H1 (cell line): Measurements from ENCODE around the gene KRT34. TPM values are rescaled to one million over a fixed set of nuclear protein-coding genes. Genes with fewer than 3 reads are reported as not detected.

Experiments
- CTCF ChIA-PET: fragments of 300-600 bp; sonication (Branson Sonifier 250); formaldehyde crosslinking; loops from one replicate; lab custom pipeline; 2021; ENCODE audit not compliant: partially characterized antibody; lab: Charles Lee
- POLR2A ChIA-PET: fragments of 300-600 bp; sonication (Branson Sonifier 250); formaldehyde crosslinking; loops from one replicate; lab custom pipeline; 2021; ENCODE audit warnings: inconsistent platforms; ENCODE audit not compliant: partially characterized antibody; lab: Charles Lee
- DNase-seq, 2 experiments: peaks; one replicate each; pipeline versions ENCODE4 v3.0.0 to v3.0.0-alpha.2; 2010 to 2022; ENCODE audit warnings: low spot score in 2 of 2, low read depth in 1 of 2, mixed read lengths in 1 of 2
- FAIRE-seq: peaks from 2 replicates; lab custom pipeline; 2011; peaks lifted over from hg19 to GRCh38; lab: Jason Lieb, UNC
- H2AFZ ChIP-seq: 2 replicates; pipeline ENCODE4 v1.8.1; 2012; ENCODE audit warnings: low read length, inconsistent platforms
- H2AK5ac ChIP-seq: 2 replicates; pipeline ENCODE4 v1.6.1; 2013; ENCODE audit warnings: low read depth, low read length
- H2BK120ac ChIP-seq: replicated peaks from 2 replicates; pipeline ENCODE3; 2013; ENCODE audit warnings: low read depth, low read length, inconsistent platforms
- H2BK12ac ChIP-seq: 2 replicates; pipeline ENCODE4 v1.6.1; 2013; ENCODE audit warnings: low read depth, low read length
- H2BK15ac ChIP-seq: 2 replicates; pipeline ENCODE4 v1.6.1; 2013; ENCODE audit warnings: low read length
- H2BK20ac ChIP-seq: 2 replicates; pipeline ENCODE4 v1.6.1; 2013; ENCODE audit warnings: low read length
- H2BK5ac ChIP-seq: 2 replicates; pipeline ENCODE4 v1.6.1; 2013; ENCODE audit warnings: low read depth, low read length
- H3K14ac ChIP-seq: 2 replicates; pipeline ENCODE4 v1.6.1; 2013; ENCODE audit warnings: inconsistent platforms; ENCODE audit not compliant: insufficient read length
- H3K18ac ChIP-seq: 2 replicates; pipeline ENCODE4 v1.6.1; 2013; ENCODE audit warnings: low read length; ENCODE audit errors: extremely low read depth
- H3K23ac ChIP-seq: 2 replicates; pipeline ENCODE4 v1.6.1; 2013; ENCODE audit warnings: inconsistent platforms; ENCODE audit not compliant: insufficient read length
- H3K23me2 ChIP-seq: 2 replicates; pipeline ENCODE4 v1.6.1; 2013; ENCODE audit warnings: low read depth, low read length
- H3K27ac ChIP-seq: 2 replicates; pipeline ENCODE4 v1.6.1; 2011; ENCODE audit warnings: low read depth, low read length, inconsistent platforms
- H3K27me3 ChIP-seq, 4 experiments: replicated peaks in 1 of 4; 1 replicate in 1 of 4; 2 replicates in 3 of 4; pipeline versions ENCODE4 v1.6.1 to v1.8.1; 2011 to 2013; ENCODE audit warnings: low read length in 3 of 4, mild to moderate bottlenecking in 3 of 4, inconsistent platforms in 2 of 4, mixed read lengths in 2 of 4, moderate library complexity in 1 of 4; ENCODE audit not compliant: control insufficient read depth in 3 of 4, insufficient read depth in 3 of 4; ENCODE audit errors: extremely low read depth in 1 of 4
- H3K36me3 ChIP-seq, 4 experiments: 2 replicates each; pipeline versions ENCODE4 v1.6.1 to v1.8.1; 2011 to 2013; ENCODE audit warnings: mild to moderate bottlenecking in 4 of 4, low read length in 3 of 4, moderate library complexity in 2 of 4, control low read depth in 1 of 4, inconsistent platforms in 1 of 4; ENCODE audit not compliant: insufficient read depth in 4 of 4, control insufficient read depth in 2 of 4
- H3K4ac ChIP-seq: replicated peaks from 2 replicates; pipeline ENCODE3; 2013; ENCODE audit warnings: low read length, low read depth, mixed read lengths, inconsistent platforms; ENCODE audit not compliant: insufficient read length
- H3K4me1 ChIP-seq, 4 experiments: replicated peaks in 1 of 4; 1 replicate in 1 of 4; 2 replicates in 3 of 4; pipeline versions ENCODE4 v1.6.1 to v1.8.1; 2011 to 2013; ENCODE audit warnings: low read length in 3 of 4, inconsistent platforms in 2 of 4, mixed read lengths in 1 of 4; ENCODE audit not compliant: insufficient read depth in 4 of 4, control insufficient read depth in 3 of 4
- H3K4me2 ChIP-seq, 2 experiments: 2 replicates each; pipeline versions ENCODE4 v1.6.1 to v1.8.1; 2011 to 2013; ENCODE audit warnings: low read depth in 2 of 2, low read length in 2 of 2, control low read depth in 1 of 2, inconsistent platforms in 1 of 2, mild to moderate bottlenecking in 1 of 2; ENCODE audit not compliant: insufficient read depth in 1 of 2
- H3K4me3 ChIP-seq, 4 experiments: fragments of 200-600, 300-600 bp in 1 of 4; sonication (generic), shearing (Covaris generic), sonication (Bioruptor Twin) in 1 of 4; 2 replicates each; pipeline versions ENCODE4 v1.5.1 to v1.8.1; 2011 to 2016; ENCODE audit warnings: low read length in 4 of 4, low read depth in 3 of 4, control low read depth in 2 of 4, inconsistent platforms in 2 of 4, mild to moderate bottlenecking in 2 of 4, mixed read lengths in 1 of 4, moderate library complexity in 1 of 4; ENCODE audit not compliant: insufficient read depth in 2 of 4; ENCODE audit errors: extremely low read depth in 1 of 4
- H3K56ac ChIP-seq: replicated peaks from 2 replicates; pipeline ENCODE3; 2013; ENCODE audit warnings: low read depth, mild to moderate bottlenecking, mixed read lengths, low read length, inconsistent platforms; ENCODE audit not compliant: insufficient read length
- H3K79me1 ChIP-seq: 2 replicates; pipeline ENCODE4 v1.6.1; 2013; ENCODE audit warnings: low read depth, low read length, control low read depth
- H3K79me2 ChIP-seq, 2 experiments: 2 replicates each; pipeline versions ENCODE4 v1.6.1 to v1.8.1; 2012 to 2013; ENCODE audit warnings: low read length in 2 of 2, mild to moderate bottlenecking in 2 of 2, inconsistent platforms in 1 of 2; ENCODE audit not compliant: insufficient read depth in 2 of 2, control insufficient read depth in 1 of 2
- H3K9ac ChIP-seq, 4 experiments: replicated peaks in 1 of 4; 1 replicate in 1 of 4; 2 replicates in 3 of 4; pipeline versions ENCODE4 v1.6.1 to v1.8.1; 2011 to 2013; ENCODE audit warnings: low read depth in 3 of 4, low read length in 3 of 4, control low read depth in 2 of 4, mild to moderate bottlenecking in 2 of 4, moderate library complexity in 2 of 4, inconsistent platforms in 1 of 4; ENCODE audit errors: extremely low read depth in 1 of 4
- H3K9me3 ChIP-seq, 2 experiments: 2 replicates each; pipeline versions ENCODE4 v1.6.1 to v1.8.1; 2012 to 2013; ENCODE audit warnings: mild to moderate bottlenecking in 2 of 2, moderate library complexity in 2 of 2, control low read depth in 1 of 2, inconsistent platforms in 1 of 2, low read depth in 1 of 2, low read length in 1 of 2, mixed read lengths in 1 of 2; ENCODE audit not compliant: insufficient read depth in 2 of 2
- H4K20me1 ChIP-seq, 2 experiments: replicated peaks in 1 of 2; 2 replicates each; pipeline versions ENCODE3 to v1.8.1; 2011 to 2013; ENCODE audit warnings: inconsistent platforms in 2 of 2, low read length in 2 of 2, mild to moderate bottlenecking in 1 of 2; ENCODE audit not compliant: insufficient read depth in 2 of 2, control insufficient read depth in 1 of 2
- H4K5ac ChIP-seq: 2 replicates; pipeline ENCODE4 v1.6.1; 2013; ENCODE audit warnings: low read length, low read depth, mixed read lengths, inconsistent platforms; ENCODE audit not compliant: insufficient read length
- H4K8ac ChIP-seq: 2 replicates; pipeline ENCODE4 v1.8.0; 2013; ENCODE audit warnings: mild to moderate bottlenecking, moderate library complexity, low read length, inconsistent platforms; ENCODE audit not compliant: insufficient read depth; ENCODE audit errors: extremely low read depth
- H4K91ac ChIP-seq: replicated peaks from 2 replicates; pipeline ENCODE3; 2013; ENCODE audit warnings: low read length, mixed read lengths, inconsistent platforms; ENCODE audit not compliant: insufficient read length
- ASH2L ChIP-seq: fragments of 200-600, 300-600 bp; sonication (generic); IDR thresholded peaks from one replicate; pipeline ENCODE4 v1.7.1; 2017; ENCODE audit warnings: low read length
- CTBP2 ChIP-seq: IDR thresholded peaks from 2 replicates; pipeline ENCODE4 v1.7.0; 2011; ENCODE audit warnings: borderline replicate concordance, mild to moderate bottlenecking, moderate library complexity, mixed read lengths, low read length; ENCODE audit not compliant: insufficient read depth, insufficient read length
- HDAC6 ChIP-seq: IDR thresholded peaks from one replicate; pipeline ENCODE4 v1.7.1; 2012; ENCODE audit warnings: low read depth, mild to moderate bottlenecking, inconsistent platforms, low read length, moderate library complexity
- RXRA ChIP-seq: IDR thresholded peaks from 2 replicates; pipeline ENCODE4 v1.6.1; 2011; ENCODE audit warnings: low read depth, mild to moderate bottlenecking, low read length, moderate library complexity; ENCODE audit not compliant: insufficient read depth
- SP4 ChIP-seq: IDR thresholded peaks from 2 replicates; pipeline ENCODE4 v1.6.1; 2012; ENCODE audit warnings: low read length, inconsistent platforms
- SUZ12 ChIP-seq: fragments of 200-600 bp; sonication (generic); IDR thresholded peaks from 2 replicates; pipeline ENCODE4 v1.6.1; 2012; ENCODE audit warnings: mild to moderate bottlenecking, inconsistent platforms, low read length, moderate library complexity, mixed read lengths
- polyA plus RNA-seq, 7 experiments: library from polyadenylated mRNA; depleted of rRNA in 3 of 7; stranded (reverse) in 5 of 7; unstranded in 2 of 7; fragments of >200 nt in 5 of 7; fragments of 200-250 nt in 2 of 7; gene quantifications; 1 replicate in 5 of 7; 2 replicates in 1 of 7; 4 replicates in 1 of 7; pipeline versions ENCODE4 v1.2.1 to v1.2.3, GENCODE V29; 2011 to 2013; ENCODE audit warnings: missing spikeins in 2 of 7, mixed read lengths in 2 of 7
- total RNA-seq: library from RNA; stranded (reverse); fragmentation: NEBNext Ultra II Directional; extraction: Animal tissue kit (Norgen Biotek cat#: 25700); gene quantifications from 2 replicates; pipeline ENCODE4 v1.2.1, GENCODE V29; 2021

Gene KRT34
- total and polyA plus RNA-seq, 2 of the 8 experiments (the other 6 are each of a cell fraction or from before 2014, with no cell fraction given) = not detected

GRCh38 chr17:41366070-41366469 lies 16.0 kb downstream of the KRT34 start:
- no peak overlapping the region for H3K18ac ChIP-seq
- H3K23ac ChIP-seq = no peak overlapping the region
- POLR2A ChIA-PET = no interaction called here
- no peak overlapping the region for H4K91ac ChIP-seq
- H2AK5ac ChIP-seq = no peak overlapping the region
- H3K4ac ChIP-seq = no peak overlapping the region
- H3K23me2 ChIP-seq = peaks cover 1% of the 10 kb centered on the region; the same call in 1 of the 2 replicates
- FAIRE-seq = no peak
- H3K9ac ChIP-seq = no peak overlapping the region
- TF ChIP-seq SP4 (no peak), HDAC6 (no peak), CTBP2 (no peak), SUZ12 (no peak), ASH2L (no peak), RXRA (no peak)
- no peak overlapping the region for H2BK5ac ChIP-seq
- DNase-seq = no peak
- no peaks in the 10 kb centered on the region for H4K20me1 ChIP-seq
- no peak overlapping the region for H4K8ac ChIP-seq
- H3K4me2 ChIP-seq = no peak overlapping the region
- no peak overlapping the region for H3K4me3 ChIP-seq
- H3K4me1 ChIP-seq = no peaks in the 10 kb centered on the region
- H2BK12ac ChIP-seq = no peak overlapping the region
- no peak overlapping the region for H4K5ac ChIP-seq
- H2BK20ac ChIP-seq = no peak overlapping the region
- CTCF ChIA-PET = interaction anchor here (0.6 kb wide), 1 partner anchor 42 kb away, joined by 3 read pairs; no protein-coding TSS in a partner anchor
- H3K56ac ChIP-seq = no peak overlapping the region
- no peak overlapping the region for H2BK15ac ChIP-seq
- H3K27me3 ChIP-seq = no peaks in the 10 kb centered on the region
- H3K79me2 ChIP-seq = no peaks in the 10 kb centered on the region
- H3K9me3 ChIP-seq = peaks cover 0 to 2% of the 10 kb centered on the region in 2 experiments; a peak in 1 of 4 replicates
- no peaks in the 10 kb centered on the region for H3K79me1 ChIP-seq
- no peak overlapping the region for H2BK120ac ChIP-seq
- no peak overlapping the region for H3K27ac ChIP-seq
- no peak overlapping the region for H3K14ac ChIP-seq
- H2AFZ ChIP-seq = no peak overlapping the region
- H3K36me3 ChIP-seq = no peaks in the 10 kb centered on the region
